Measurements from ENCODE around the gene ZNF613.
"Not testable (repeated sequence)": the region's sequence is repeated elsewhere in the genome, so short reads cannot be mapped to it uniquely, and the experiment has no call there.

ZNF613 gene

GRCh38 chr19:51938936-51939335 lies 11.7 kb downstream of the ZNF613 start:
- Histone ChIP-seq H3K27me3 (replicated peaks; ENCODE audit: control insufficient read depth, insufficient read depth, low read length, poor library complexity, severe bottlenecking) (no peaks in the 10 kb centered on the region), H3K9me3 (ENCODE audit: control insufficient read depth, low read length) (peaks cover 39% of the 10 kb centered on the region), H3K27ac (ENCODE audit: insufficient read depth, low read length, poor library complexity, severe bottlenecking) (no peak overlapping the region), H3K4me1 (ENCODE audit: control insufficient read depth, insufficient read depth, low read length, poor library complexity, severe bottlenecking) (no peaks in the 10 kb centered on the region), H3K4me3 (ENCODE audit: insufficient read depth, low read depth, low read length, poor library complexity, severe bottlenecking) (no peak overlapping the region), H3K36me3 (ENCODE audit: control insufficient read depth, insufficient read depth, low read length) (peaks cover 84% of the 10 kb centered on the region)
- no peak for DNase-seq

- Histone ChIP-seq H3K4me3 (ENCODE audit: insufficient read depth, low read depth, low read length, poor library complexity, severe bottlenecking) (no peak overlapping the region), H3K9me3 (ENCODE audit: control insufficient read depth, low read length) (peaks cover 80% of the 10 kb centered on the region), H3K27me3 (replicated peaks; ENCODE audit: control insufficient read depth, insufficient read depth, low read length, poor library complexity, severe bottlenecking) (no peaks in the 10 kb centered on the region), H3K4me1 (ENCODE audit: control insufficient read depth, insufficient read depth, low read length, poor library complexity, severe bottlenecking) (no peaks in the 10 kb centered on the region), H3K36me3 (ENCODE audit: control insufficient read depth, insufficient read depth, low read length) (peaks cover 51% of the 10 kb centered on the region), H3K27ac (ENCODE audit: insufficient read depth, low read length, poor library complexity, severe bottlenecking) (no peak overlapping the region)
- DNase-seq, result no peak
Observed at GRCh38 chr19:51944798-51945552, 17.7 kb downstream of the ZNF613 start.

- Histone ChIP-seq H3K4me3 (ENCODE audit: insufficient read depth, low read depth, low read length, poor library complexity, severe bottlenecking) (no peak overlapping the region), H3K9me3 (ENCODE audit: control insufficient read depth, low read length) (peaks cover 84% of the 10 kb centered on the region), H3K36me3 (ENCODE audit: control insufficient read depth, insufficient read depth, low read length) (peaks cover 35% of the 10 kb centered on the region), H3K4me1 (ENCODE audit: control insufficient read depth, insufficient read depth, low read length, poor library complexity, severe bottlenecking) (no peaks in the 10 kb centered on the region), H3K27me3 (replicated peaks; ENCODE audit: control insufficient read depth, insufficient read depth, low read length, poor library complexity, severe bottlenecking) (no peaks in the 10 kb centered on the region), H3K27ac (ENCODE audit: insufficient read depth, low read length, poor library complexity, severe bottlenecking) (no peak overlapping the region)
- DNase-seq, result no peak
Observed at GRCh38 chr19:51946602-51947001, 19.3 kb downstream of the ZNF613 start.

GRCh38 chr19:51948975-51949374 lies 21.7 kb downstream of the ZNF613 start:
- Histone ChIP-seq H3K4me3 (ENCODE audit: insufficient read depth, low read depth, low read length, poor library complexity, severe bottlenecking) (no peak overlapping the region), H3K27ac (ENCODE audit: insufficient read depth, low read length, poor library complexity, severe bottlenecking) (no peak overlapping the region), H3K36me3 (ENCODE audit: control insufficient read depth, insufficient read depth, low read length) (peaks cover 11% of the 10 kb centered on the region), H3K9me3 (ENCODE audit: control insufficient read depth, low read length) (peaks cover 72% of the 10 kb centered on the region), H3K27me3 (replicated peaks; ENCODE audit: control insufficient read depth, insufficient read depth, low read length, poor library complexity, severe bottlenecking) (no peaks in the 10 kb centered on the region), H3K4me1 (ENCODE audit: control insufficient read depth, insufficient read depth, low read length, poor library complexity, severe bottlenecking) (no peaks in the 10 kb centered on the region)
- no peak for DNase-seq

GRCh38 chr19:51957846-51958245 lies 30.6 kb downstream of the ZNF613 start:
- H3K27ac ChIP-seq (ENCODE audit: insufficient read depth, low read length, poor library complexity, severe bottlenecking); H3K4me1 ChIP-seq (ENCODE audit: control insufficient read depth, insufficient read depth, low read length, poor library complexity, severe bottlenecking); H3K27me3 ChIP-seq (replicated peaks; ENCODE audit: control insufficient read depth, insufficient read depth, low read length, poor library complexity, severe bottlenecking); H3K36me3 ChIP-seq (ENCODE audit: control insufficient read depth, insufficient read depth, low read length); H3K4me3 ChIP-seq (ENCODE audit: insufficient read depth, low read depth, low read length, poor library complexity, severe bottlenecking); DNase-seq: not testable (repeated sequence)
- peaks cover 50% of the 10 kb centered on the region for H3K9me3 ChIP-seq (ENCODE audit: control insufficient read depth, low read length)

GRCh38 chr19:51959791-51960190 lies 32.5 kb downstream of the ZNF613 start:
- Histone ChIP-seq H3K4me3 (ENCODE audit: insufficient read depth, low read depth, low read length, poor library complexity, severe bottlenecking) (no peak overlapping the region), H3K27ac (ENCODE audit: insufficient read depth, low read length, poor library complexity, severe bottlenecking) (no peak overlapping the region), H3K4me1 (ENCODE audit: control insufficient read depth, insufficient read depth, low read length, poor library complexity, severe bottlenecking) (no peaks in the 10 kb centered on the region), H3K27me3 (replicated peaks; ENCODE audit: control insufficient read depth, insufficient read depth, low read length, poor library complexity, severe bottlenecking) (no peaks in the 10 kb centered on the region), H3K36me3 (ENCODE audit: control insufficient read depth, insufficient read depth, low read length) (peaks cover 9% of the 10 kb centered on the region), H3K9me3 (ENCODE audit: control insufficient read depth, low read length) (peaks cover 53% of the 10 kb centered on the region)
- no peak for DNase-seq

- H3K9me3 ChIP-seq (ENCODE audit: control insufficient read depth, low read length), result peaks cover 62% of the 10 kb centered on the region
Observed at GRCh38 chr19:51960621-51961233, 33.5 kb downstream of the ZNF613 start.

GRCh38 chr19:51965583-51965982 lies 38.3 kb downstream of the ZNF613 start:
- Histone ChIP-seq H3K27ac (ENCODE audit: insufficient read depth, low read length, poor library complexity, severe bottlenecking) (no peak overlapping the region), H3K36me3 (ENCODE audit: control insufficient read depth, insufficient read depth, low read length) (peaks cover 65% of the 10 kb centered on the region), H3K4me3 (ENCODE audit: insufficient read depth, low read depth, low read length, poor library complexity, severe bottlenecking) (no peak overlapping the region), H3K9me3 (ENCODE audit: control insufficient read depth, low read length) (peaks cover 63% of the 10 kb centered on the region), H3K27me3 (replicated peaks; ENCODE audit: control insufficient read depth, insufficient read depth, low read length, poor library complexity, severe bottlenecking) (no peaks in the 10 kb centered on the region), H3K4me1 (ENCODE audit: control insufficient read depth, insufficient read depth, low read length, poor library complexity, severe bottlenecking) (no peaks in the 10 kb centered on the region)
- DNase-seq, result no peak

More at GRCh38 chr19:51960621-51961233, 33.5 kb downstream of the ZNF613 start:
- H3K27me3 ChIP-seq (replicated peaks; ENCODE audit: control insufficient read depth, insufficient read depth, low read length, poor library complexity, severe bottlenecking); DNase-seq; H3K4me3 ChIP-seq (ENCODE audit: insufficient read depth, low read depth, low read length, poor library complexity, severe bottlenecking); H3K27ac ChIP-seq (ENCODE audit: insufficient read depth, low read length, poor library complexity, severe bottlenecking); H3K4me1 ChIP-seq (ENCODE audit: control insufficient read depth, insufficient read depth, low read length, poor library complexity, severe bottlenecking): not testable (repeated sequence)
- H3K36me3 ChIP-seq (ENCODE audit: control insufficient read depth, insufficient read depth, low read length), result peaks cover 18% of the 10 kb centered on the region

- Histone ChIP-seq H3K36me3 (ENCODE audit: control insufficient read depth, insufficient read depth, low read length) (peaks cover 95% of the 10 kb centered on the region), H3K4me3 (ENCODE audit: insufficient read depth, low read depth, low read length, poor library complexity, severe bottlenecking) (peak overlapping the region; percentile 3), H3K9me3 (ENCODE audit: control insufficient read depth, low read length) (peaks cover 64% of the 10 kb centered on the region), H3K4me1 (ENCODE audit: control insufficient read depth, insufficient read depth, low read length, poor library complexity, severe bottlenecking) (no peaks in the 10 kb centered on the region), H3K27ac (ENCODE audit: insufficient read depth, low read length, poor library complexity, severe bottlenecking) (no peak overlapping the region), H3K27me3 (replicated peaks; ENCODE audit: control insufficient read depth, insufficient read depth, low read length, poor library complexity, severe bottlenecking) (no peaks in the 10 kb centered on the region)
- no peak for DNase-seq
Observed at GRCh38 chr19:51970718-51971117, 43.4 kb downstream of the ZNF613 start.

- Histone ChIP-seq H3K27me3 (replicated peaks; ENCODE audit: control insufficient read depth, insufficient read depth, low read length, poor library complexity, severe bottlenecking) (no peaks in the 10 kb centered on the region), H3K36me3 (ENCODE audit: control insufficient read depth, insufficient read depth, low read length) (peaks cover 86% of the 10 kb centered on the region), H3K27ac (ENCODE audit: insufficient read depth, low read length, poor library complexity, severe bottlenecking) (no peak overlapping the region), H3K4me1 (ENCODE audit: control insufficient read depth, insufficient read depth, low read length, poor library complexity, severe bottlenecking) (no peaks in the 10 kb centered on the region), H3K4me3 (ENCODE audit: insufficient read depth, low read depth, low read length, poor library complexity, severe bottlenecking) (no peak overlapping the region), H3K9me3 (ENCODE audit: control insufficient read depth, low read length) (peaks cover 58% of the 10 kb centered on the region)
- no peak for DNase-seq
Observed at GRCh38 chr19:51971624-51972023, 44.4 kb downstream of the ZNF613 start.

Data from effector memory CD4-positive, alpha-beta T cell (primary cell).